Fibroblast of skin of abdomen (primary cell): ENCODE results near the gene HYAL2.

Source experiments
- DNase-seq: peaks from one replicate; pipeline ENCODE4 v3.0.0-alpha.2; 2013

The HYAL2 gene

GRCh38 chr3:50268703-50269451, 53.7 kb downstream of the HYAL2 start, which contains the start of gene SEMA3B:
Gene SEMA3B, plus strand, starts transcription at chr3:50269147. Its CDS starts 94 bp downstream, at chr3:50269241.
- no peak for DNase-seq

- no peak for DNase-seq
Measured at GRCh38 chr3:50268276-50268675, 54.3 kb downstream of the HYAL2 start.
